ENCODE data around the gene TTYH2. TPM values are rescaled to one million over a fixed set of nuclear protein-coding genes. Genes with fewer than 3 reads are reported as not detected.

Gene TTYH2
- total RNA-seq, 1 donor from 2014 or later, result 14.7 TPM

DNA sequence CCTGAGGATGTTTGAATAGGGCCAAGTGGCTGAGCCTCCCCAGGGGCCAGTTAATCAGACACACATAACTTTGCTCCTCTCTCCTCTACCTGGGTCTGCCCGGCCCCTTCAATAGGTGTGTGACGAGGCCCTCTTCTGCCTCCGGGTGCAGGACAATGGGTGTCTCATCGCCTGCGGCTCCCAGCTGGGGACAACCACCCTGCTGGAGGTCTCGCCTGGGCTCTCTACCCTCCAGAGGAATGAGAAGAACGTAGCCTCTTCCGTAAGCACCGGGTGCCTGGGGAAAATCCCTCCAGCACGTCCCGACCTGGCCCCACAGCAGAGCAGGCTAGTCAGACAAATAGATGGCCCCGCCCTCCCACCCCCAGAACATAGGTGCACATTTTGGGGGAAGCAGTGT lies 96.5 kb downstream of the TTYH2 start:
- no peak for FAIRE-seq
- DNase-seq (ENCODE audit: low spot score in 2 of 2), result no peak

Other genes starting within 250 kb of the TTYH2 start
- 2,904 TPM for gene RPL38, start 9.9 kb upstream of the TTYH2 start, total RNA-seq
- not detected for gene DNAI2, start 60.7 kb downstream of the TTYH2 start, total RNA-seq
- not detected for gene KIF19, start 112.7 kb downstream of the TTYH2 start, total RNA-seq
- 5.3 TPM for gene BTBD17, start 148.3 kb downstream of the TTYH2 start, total RNA-seq
- not detected for gene GPR142, start 153.9 kb downstream of the TTYH2 start, total RNA-seq
- gene GPRC5C, start 218.5 kb downstream of the TTYH2 start, total RNA-seq, result 5.3 TPM

All from frontal cortex (tissue), 4 donors.